Fibroblast of lung (primary cell): ENCODE results near the gene RYR1. TPM values are rescaled to one million over a fixed set of nuclear protein-coding genes. Genes with fewer than 3 reads are reported as not detected.

Source experiments
- DNase-seq, 2 donors: peaks; one replicate each; pipeline versions ENCODE4 v3.0.0 to v3.0.0-alpha.2; 2010; ENCODE audit warnings: low read depth in 2 of 2
- H2AFZ ChIP-seq: 2 replicates; pipeline ENCODE4 v1.5.1; 2012; ENCODE audit warnings: low read length, control low read depth, inconsistent platforms
- H3K27ac ChIP-seq: 2 replicates; pipeline ENCODE4 v1.5.1; 2011; ENCODE audit warnings: low read length, control low read depth; ENCODE audit not compliant: insufficient read depth
- H3K27me3 ChIP-seq: 2 replicates; pipeline ENCODE4 v1.5.1; 2011; ENCODE audit warnings: mild to moderate bottlenecking, low read length; ENCODE audit not compliant: control insufficient read depth, insufficient read depth
- H3K36me3 ChIP-seq: 2 replicates; pipeline ENCODE4 v1.5.1; 2011; ENCODE audit warnings: low read length; ENCODE audit not compliant: control insufficient read depth, insufficient read depth
- H3K4me1 ChIP-seq: 2 replicates; pipeline ENCODE4 v1.5.1; 2011; ENCODE audit warnings: low read length; ENCODE audit not compliant: control insufficient read depth, insufficient read depth; ENCODE audit errors: extremely low read depth
- H3K4me2 ChIP-seq: 2 replicates; pipeline ENCODE4 v1.5.1; 2011; ENCODE audit warnings: low read length, control low read depth; ENCODE audit not compliant: insufficient read depth; ENCODE audit errors: extremely low read depth
- H3K4me3 ChIP-seq, 4 experiments: fragments of 200-600 bp in 1 of 4; sonication (generic) in 1 of 4; replicated peaks in 1 of 4; 2 replicates each; pipeline ENCODE4 v1.5.1; 2011 to 2016; ENCODE audit warnings: low read length in 4 of 4, low read depth in 3 of 4, mild to moderate bottlenecking in 3 of 4, control low read depth in 2 of 4, inconsistent platforms in 1 of 4, mixed read lengths in 1 of 4; ENCODE audit not compliant: insufficient read depth in 1 of 4; ENCODE audit errors: control extremely low read depth in 1 of 4
- H3K79me2 ChIP-seq: 2 replicates; pipeline ENCODE4 v1.5.1; 2012; ENCODE audit warnings: mild to moderate bottlenecking, low read length, inconsistent platforms; ENCODE audit not compliant: control insufficient read depth, insufficient read depth
- H3K9ac ChIP-seq: 2 replicates; pipeline ENCODE4 v1.5.1; 2011; ENCODE audit warnings: mild to moderate bottlenecking, low read length, control low read depth; ENCODE audit not compliant: insufficient read depth
- H3K9me3 ChIP-seq: 2 replicates; pipeline ENCODE4 v1.5.1; 2012; ENCODE audit warnings: low read depth, low read length; ENCODE audit not compliant: control insufficient read depth, insufficient read depth
- H4K20me1 ChIP-seq: 2 replicates; pipeline ENCODE4 v1.5.1; 2011; ENCODE audit warnings: low read length; ENCODE audit not compliant: control insufficient read depth, insufficient read depth; ENCODE audit errors: extremely low read depth
- EZH2 ChIP-seq: IDR thresholded peaks from 2 replicates; pipeline ENCODE4 v1.5.1; 2012; ENCODE audit warnings: low read length, control low read depth, mild to moderate bottlenecking; ENCODE audit errors: missing control alignments
- polyA plus RNA-seq, 2 donors: library from polyadenylated mRNA; depleted of rRNA in 1 of 2; stranded (reverse) in 1 of 2; unstranded in 1 of 2; fragments of >200 nt; gene quantifications; 2 replicates each; pipeline ENCODE4 v1.2.1, GENCODE V29; 2011 to 2012; ENCODE audit warnings: missing spikeins in 1 of 2
- total RNA-seq: library from RNA; depleted of rRNA; stranded (reverse); fragments of >200 nt; gene quantifications from 2 replicates; pipeline ENCODE4 v1.2.1, GENCODE V29; 2014
- TF ChIP-seq, protein P1 (sequence below), 2 donors: IDR thresholded peaks in 1 of 2; conservative IDR thresholded peaks in 1 of 2; 1 replicate in 1 of 2; 2 replicates in 1 of 2; pipeline ENCODE4 v1.5.1; 2011 to 2012; ENCODE audit warnings: low read length in 2 of 2, control low read depth in 1 of 2, inconsistent platforms in 1 of 2, low read depth in 1 of 2, mild to moderate bottlenecking in 1 of 2

The RYR1 gene
- total and polyA plus RNA-seq, 2 donors (not counting 1 experiment from before 2014, with no cell fraction given) = under 0.01 TPM

DNA sequence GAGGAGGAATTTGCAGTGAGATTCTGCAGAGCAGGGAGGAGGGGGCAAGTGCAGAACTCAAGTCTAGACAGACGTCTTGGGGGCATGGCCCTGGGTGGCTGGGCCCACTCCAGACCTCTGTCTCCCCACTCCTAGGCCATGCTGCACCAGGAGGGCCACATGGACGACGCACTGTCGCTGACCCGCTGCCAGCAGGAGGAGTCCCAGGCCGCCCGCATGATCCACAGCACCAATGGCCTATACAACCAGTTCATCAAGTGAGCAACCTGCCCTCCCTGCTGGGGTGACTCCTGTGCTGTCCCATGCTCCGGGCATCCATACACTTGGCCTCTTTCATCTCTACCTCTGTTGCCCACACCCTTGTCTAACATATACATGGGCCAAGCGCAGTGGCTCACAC lies 18.1 kb downstream of the RYR1 start:
- Histone ChIP-seq H2AFZ (no peak overlapping the region), H3K4me2 (no peak overlapping the region), H3K27me3 (no peaks in the 10 kb centered on the region), H3K79me2 (no peaks in the 10 kb centered on the region), H3K9ac (no peak overlapping the region), H3K4me3 (no peak overlapping the region), H3K27ac (no peak overlapping the region), H3K36me3 (no peaks in the 10 kb centered on the region), H4K20me1 (no peaks in the 10 kb centered on the region), H3K9me3 (no peaks in the 10 kb centered on the region), H3K4me1 (no peaks in the 10 kb centered on the region)
- no peak for DNase-seq
- no peak for TF ChIP-seq EZH2
- TF ChIP-seq, protein P1, sequence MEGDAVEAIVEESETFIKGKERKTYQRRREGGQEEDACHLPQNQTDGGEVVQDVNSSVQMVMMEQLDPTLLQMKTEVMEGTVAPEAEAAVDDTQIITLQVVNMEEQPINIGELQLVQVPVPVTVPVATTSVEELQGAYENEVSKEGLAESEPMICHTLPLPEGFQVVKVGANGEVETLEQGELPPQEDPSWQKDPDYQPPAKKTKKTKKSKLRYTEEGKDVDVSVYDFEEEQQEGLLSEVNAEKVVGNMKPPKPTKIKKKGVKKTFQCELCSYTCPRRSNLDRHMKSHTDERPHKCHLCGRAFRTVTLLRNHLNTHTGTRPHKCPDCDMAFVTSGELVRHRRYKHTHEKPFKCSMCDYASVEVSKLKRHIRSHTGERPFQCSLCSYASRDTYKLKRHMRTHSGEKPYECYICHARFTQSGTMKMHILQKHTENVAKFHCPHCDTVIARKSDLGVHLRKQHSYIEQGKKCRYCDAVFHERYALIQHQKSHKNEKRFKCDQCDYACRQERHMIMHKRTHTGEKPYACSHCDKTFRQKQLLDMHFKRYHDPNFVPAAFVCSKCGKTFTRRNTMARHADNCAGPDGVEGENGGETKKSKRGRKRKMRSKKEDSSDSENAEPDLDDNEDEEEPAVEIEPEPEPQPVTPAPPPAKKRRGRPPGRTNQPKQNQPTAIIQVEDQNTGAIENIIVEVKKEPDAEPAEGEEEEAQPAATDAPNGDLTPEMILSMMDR (conservative IDR thresholded peaks at IDR 0.05 in 1 of 2, IDR thresholded peaks at IDR 0.05 in 1 of 2; ENCODE audit: low read depth in 1 of 2, low read length in 2 of 2) = no peak

DNA sequence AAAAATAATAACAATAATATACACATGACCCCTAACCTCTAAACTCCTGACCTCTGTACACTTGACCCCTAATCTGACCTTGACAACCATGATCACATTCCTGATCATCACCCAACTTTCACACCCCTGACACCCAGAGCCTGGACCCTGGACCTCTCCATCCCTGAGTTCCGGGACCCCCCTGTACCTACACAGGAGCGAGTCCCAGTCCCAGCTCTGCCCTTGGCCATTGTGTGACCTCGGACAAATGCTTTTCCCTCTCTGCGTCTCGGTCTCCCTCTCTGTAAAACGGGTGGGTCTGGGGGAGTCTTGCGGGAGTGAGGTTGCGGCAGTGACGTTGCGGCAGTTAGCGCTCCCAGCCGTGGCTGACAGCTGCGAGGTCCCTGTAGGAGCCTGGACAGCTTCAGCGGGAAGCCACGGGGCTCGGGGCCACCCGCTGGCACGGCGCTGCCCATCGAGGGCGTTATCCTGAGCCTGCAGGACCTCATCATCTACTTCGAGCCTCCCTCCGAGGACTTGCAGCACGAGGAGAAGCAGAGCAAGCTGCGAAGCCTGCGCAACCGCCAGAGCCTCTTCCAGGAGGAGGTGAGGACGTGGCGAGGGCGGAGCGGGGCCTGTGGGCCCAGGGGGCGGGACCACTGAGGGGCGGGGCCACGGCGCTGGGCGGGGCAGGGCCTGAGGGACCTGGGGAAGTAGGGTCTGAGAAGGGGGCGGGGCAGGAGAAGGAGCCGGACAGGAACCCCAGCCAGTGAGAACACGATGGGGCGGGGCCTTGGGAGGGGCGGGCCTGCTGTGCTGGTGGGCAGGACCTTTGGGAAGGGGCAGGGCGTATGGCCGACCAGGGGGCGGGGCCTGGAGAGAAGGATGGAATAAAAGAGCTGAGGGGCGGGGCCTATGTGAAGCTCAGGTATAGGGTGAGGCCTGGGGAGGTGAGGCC lies 19.2 kb downstream of the RYR1 start:
- H3K9ac ChIP-seq = no peak overlapping the region
- no peaks in the 10 kb centered on the region for H3K4me1 ChIP-seq
- no peaks in the 10 kb centered on the region for H3K9me3 ChIP-seq
- no peaks in the 10 kb centered on the region for H3K27me3 ChIP-seq
- TF ChIP-seq, protein P1 (conservative IDR thresholded peaks at IDR 0.05 in 1 of 2, IDR thresholded peaks at IDR 0.05 in 1 of 2; ENCODE audit: low read depth in 1 of 2, low read length in 2 of 2) = no peak
- TF ChIP-seq EZH2 = no peak
- no peak overlapping the region for H3K4me3 ChIP-seq
- no peak overlapping the region for H2AFZ ChIP-seq
- no peaks in the 10 kb centered on the region for H3K36me3 ChIP-seq
- no peak overlapping the region for H3K4me2 ChIP-seq
- H3K79me2 ChIP-seq = no peaks in the 10 kb centered on the region
- no peak for DNase-seq
- no peaks in the 10 kb centered on the region for H4K20me1 ChIP-seq
- no peak overlapping the region for H3K27ac ChIP-seq

DNA sequence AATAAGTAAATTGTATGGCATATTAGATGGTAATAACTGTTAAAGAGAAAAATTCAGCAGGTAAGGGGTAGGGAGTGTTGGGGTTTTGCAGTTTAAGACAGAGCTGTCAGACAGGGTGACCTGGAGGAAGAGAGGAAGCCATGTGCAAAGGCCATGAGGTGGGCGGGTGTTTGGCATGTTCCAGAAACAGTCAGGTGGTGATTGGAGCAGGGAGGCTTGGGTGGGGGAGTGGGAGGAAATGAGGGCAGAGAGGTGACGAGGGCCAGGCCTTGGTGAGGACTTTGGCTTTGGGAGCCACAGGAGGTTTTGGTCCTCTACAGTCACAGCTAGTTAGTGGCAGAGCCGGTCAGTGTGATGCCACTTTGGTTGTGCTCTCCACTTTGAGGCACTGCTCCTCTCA lies 20.1 kb downstream of the RYR1 start:
- Histone ChIP-seq H3K9me3 (no peaks in the 10 kb centered on the region), H3K27ac (no peak overlapping the region), H3K9ac (no peak overlapping the region), H3K4me3 (no peak overlapping the region), H4K20me1 (no peaks in the 10 kb centered on the region), H3K4me2 (no peak overlapping the region), H3K4me1 (no peaks in the 10 kb centered on the region), H2AFZ (no peak overlapping the region), H3K79me2 (no peaks in the 10 kb centered on the region), H3K27me3 (no peaks in the 10 kb centered on the region), H3K36me3 (no peaks in the 10 kb centered on the region)
- no peak for TF ChIP-seq EZH2
- TF ChIP-seq, protein P1 (conservative IDR thresholded peaks at IDR 0.05 in 1 of 2, IDR thresholded peaks at IDR 0.05 in 1 of 2; ENCODE audit: low read depth in 1 of 2, low read length in 2 of 2) = no peak
- DNase-seq = no peak
